Glomerular visceral epithelial cell (primary cell): ENCODE measurements around the gene ABHD5.

Experiments used
- DNase-seq: peaks from one replicate; pipeline ENCODE4 v3.0.0-alpha.2; 2016; ENCODE audit errors: extremely low spot score

The ABHD5 gene

GRCh38 chr3:43718296-43718695 is 27.6 kb downstream of the ABHD5 start:
- no peak for DNase-seq

GRCh38 chr3:43723121-43723734 is 32.5 kb downstream of the ABHD5 start:
- no peak for DNase-seq

GRCh38 chr3:43726521-43726920 is 35.8 kb downstream of the ABHD5 start:
- DNase-seq = no peak

- DNase-seq = no peak
Observed at GRCh38 chr3:43727930-43728329, 37.2 kb downstream of the ABHD5 start.

- DNase-seq = no peak
Observed at GRCh38 chr3:43728476-43728875, 37.7 kb downstream of the ABHD5 start.

- no peak for DNase-seq
Observed at GRCh38 chr3:43728947-43729346, 38.2 kb downstream of the ABHD5 start.

GRCh38 chr3:43729707-43730414 is 39.1 kb downstream of the ABHD5 start:
- no peak for DNase-seq

- no peak for DNase-seq
Observed at GRCh38 chr3:43732747-43733425, 42.1 kb downstream of the ABHD5 start.

- DNase-seq = peak; percentile 50
Observed at GRCh38 chr3:43733459-43734384, 43.0 kb downstream of the ABHD5 start.

- no peak for DNase-seq
Observed at GRCh38 chr3:43734685-43735084, 43.9 kb downstream of the ABHD5 start.

GRCh38 chr3:43735618-43736017 is 44.9 kb downstream of the ABHD5 start:
- no peak for DNase-seq

- DNase-seq = no peak
Observed at GRCh38 chr3:43736558-43737440, 46.1 kb downstream of the ABHD5 start.

- DNase-seq = no peak
Observed at GRCh38 chr3:43738305-43738704, 47.6 kb downstream of the ABHD5 start.

- DNase-seq = no peak
Observed at GRCh38 chr3:43742920-43743319, 52.2 kb downstream of the ABHD5 start.

- DNase-seq = no peak
Observed at GRCh38 chr3:43747641-43748040, 56.9 kb downstream of the ABHD5 start.

GRCh38 chr3:43748179-43748578 is 57.4 kb downstream of the ABHD5 start:
- DNase-seq = peak; percentile 36

GRCh38 chr3:43748645-43749044 is 57.9 kb downstream of the ABHD5 start:
- no peak for DNase-seq

- DNase-seq = no peak
Observed at GRCh38 chr3:43752905-43753304, 62.2 kb downstream of the ABHD5 start.

- DNase-seq = peak; percentile 51
Observed at GRCh38 chr3:43753741-43754715, 63.3 kb downstream of the ABHD5 start.
